A673 (cell line): Measurements from ENCODE around the gene SUGP2. TPM values are rescaled to one million over a fixed set of nuclear protein-coding genes. Genes with fewer than 3 reads are reported as not detected.

Experiments used
- BruUV-seq: library from RNA; stranded (reverse); fragments of 400-500 nt; replicated peaks from 2 replicates; lab custom pipeline; 2021; lab: Mats Ljungman, UMichigan
- CTCF ChIA-PET: fragments of 300-600 bp; sonication (Branson Sonifier 250); formaldehyde crosslinking; loops from one replicate; lab custom pipeline; 2022; ENCODE audit warnings: antibody characterized with exemption; lab: Charles Lee
- POLR2A ChIA-PET: fragments of 300-600 bp; sonication (Branson Sonifier 250); formaldehyde crosslinking; loops from one replicate; lab custom pipeline; 2022; ENCODE audit warnings: antibody characterized with exemption; ENCODE audit not compliant: low non-redundant PET; lab: Charles Lee
- DNase-seq: peaks from one replicate; pipeline ENCODE4 v3.0.0-alpha.2; 2015; ENCODE audit warnings: low spot score
- H3K27ac ChIP-seq: fragments of 200-600 bp; sonication (generic); 2 replicates; pipeline ENCODE4 v1.5.1; 2016; ENCODE audit warnings: mixed run types, low read depth, mild to moderate bottlenecking, mixed read lengths, antibody characterized with exemption, low read length; ENCODE audit not compliant: poor library complexity, severe bottlenecking
- H3K27me3 ChIP-seq: fragments of 200-600 bp; sonication (generic); replicated peaks from 2 replicates; pipeline ENCODE4 v1.6.1; 2017; ENCODE audit warnings: mixed run types, low read depth, mild to moderate bottlenecking, mixed read lengths, antibody characterized with exemption, low read length; ENCODE audit not compliant: insufficient read depth, poor library complexity
- H3K36me3 ChIP-seq: fragments of 200-600 bp; sonication (generic); 2 replicates; pipeline ENCODE4 v1.6.1; 2016; ENCODE audit warnings: mixed run types, mild to moderate bottlenecking, mixed read lengths, antibody characterized with exemption, low read length; ENCODE audit not compliant: insufficient read depth, poor library complexity, severe bottlenecking
- H3K4me1 ChIP-seq: fragments of 200-600 bp; sonication (generic); 2 replicates; pipeline ENCODE4 v1.6.1; 2017; ENCODE audit warnings: mixed run types, mild to moderate bottlenecking, mixed read lengths, antibody characterized with exemption, low read length; ENCODE audit not compliant: insufficient read depth, poor library complexity, severe bottlenecking
- H3K4me3 ChIP-seq: fragments of 200-600 bp; sonication (generic); 2 replicates; pipeline ENCODE4 v1.5.1; 2016; ENCODE audit warnings: low read depth, mixed run types, mild to moderate bottlenecking, mixed read lengths, low read length; ENCODE audit not compliant: poor library complexity, severe bottlenecking
- H3K9me3 ChIP-seq: fragments of 200-600 bp; sonication (generic); 2 replicates; pipeline ENCODE4 v1.6.1; 2016; ENCODE audit warnings: mixed run types, low read depth, mild to moderate bottlenecking, mixed read lengths, antibody characterized with exemption, low read length; ENCODE audit not compliant: poor library complexity, severe bottlenecking
- CTCF ChIP-seq: fragments of 300-800, 200-600 bp; sonication (generic); conservative IDR thresholded peaks from 2 replicates; pipeline ENCODE4 v1.5.1; 2017; ENCODE audit warnings: low read depth, mild to moderate bottlenecking, antibody characterized with exemption, low read length, moderate library complexity, mixed read lengths
- EZH2 ChIP-seq: fragments of 200-600 bp; sonication (generic); IDR thresholded peaks from 2 replicates; pipeline ENCODE4 v1.6.1; 2017; ENCODE audit warnings: borderline replicate concordance, low read depth, mild to moderate bottlenecking, mixed read lengths, antibody characterized with exemption, low read length; ENCODE audit not compliant: poor library complexity, severe bottlenecking
- intact Hi-C: fragments of 100-400 bp; cut with micrococcal nuclease; formaldehyde crosslinking; loops from one replicate; pipeline ENCODE4 v1.10.0; 2022; ENCODE audit not compliant: unreplicated experiment
- total RNA-seq: library from RNA; stranded (reverse); gene quantifications from 2 replicates; pipeline ENCODE4 v1.2.3, GENCODE V29; 2021

SUGP2 gene
- total RNA-seq, 1 experiment from 2014 or later: 120 TPM

GRCh38 chr19:19056636-19057275 is 23.4 kb upstream of the SUGP2 start:
- ChIA-PET CTCF (interaction anchor here (0.7 kb wide), 1 partner anchor 28 kb away, joined by 7 read pairs; no protein-coding TSS in a partner anchor), POLR2A (no interaction called here)
- H3K36me3 ChIP-seq: peaks cover 40% of the 10 kb centered on the region
- no TSS peak for BruUV-seq
- no peak overlapping the region for H3K27ac ChIP-seq
- no peaks in the 10 kb centered on the region for H3K27me3 ChIP-seq
- no peaks in the 10 kb centered on the region for H3K4me1 ChIP-seq
- H3K4me3 ChIP-seq: no peak overlapping the region
- no peak for DNase-seq
- intact Hi-C loops: no loop called here
- TF ChIP-seq EZH2 (no peak), CTCF (no peak)
- no peaks in the 10 kb centered on the region for H3K9me3 ChIP-seq

- no peak overlapping the region for H3K4me3 ChIP-seq
- H3K4me1 ChIP-seq: no peaks in the 10 kb centered on the region
- POLR2A ChIA-PET: no interaction called here
- CTCF ChIA-PET: no interaction called here
- H3K9me3 ChIP-seq: no peaks in the 10 kb centered on the region
- peaks cover 45% of the 10 kb centered on the region for H3K36me3 ChIP-seq
- no peak for DNase-seq
- H3K27me3 ChIP-seq: no peaks in the 10 kb centered on the region
- BruUV-seq: no TSS peak
- intact Hi-C loops: no loop called here
- no peak overlapping the region for H3K27ac ChIP-seq
- TF ChIP-seq EZH2: no peak
- TF ChIP-seq CTCF: no peak
Measured at GRCh38 chr19:19055701-19056100, 22.4 kb upstream of the SUGP2 start.

GRCh38 chr19:19054939-19055440 is 21.7 kb upstream of the SUGP2 start:
- intact Hi-C loops: loop anchor here (5.0 kb wide), 1 partner anchor 57 kb away; no protein-coding TSS in a partner anchor
- Histone ChIP-seq H3K36me3 (peaks cover 45% of the 10 kb centered on the region), H3K27ac (no peak overlapping the region), H3K4me3 (no peak overlapping the region), H3K9me3 (no peaks in the 10 kb centered on the region), H3K4me1 (no peaks in the 10 kb centered on the region), H3K27me3 (no peaks in the 10 kb centered on the region)
- BruUV-seq: no TSS peak
- no peak for TF ChIP-seq CTCF
- TF ChIP-seq EZH2: no peak
- DNase-seq: no peak
- CTCF ChIA-PET: no interaction called here
- POLR2A ChIA-PET: no interaction called here
